HG03565 (cell line): ENCODE data around the gene BAHD1.

Experiments used
- ATAC-seq: cut with Tn5 transposase; IDR thresholded peaks from one replicate; pipeline ENCODE4 v1.9.1; 2021; ENCODE audit warnings: mild to moderate bottlenecking, moderate library complexity; ENCODE audit not compliant: unreplicated experiment

The BAHD1 gene

DNA sequence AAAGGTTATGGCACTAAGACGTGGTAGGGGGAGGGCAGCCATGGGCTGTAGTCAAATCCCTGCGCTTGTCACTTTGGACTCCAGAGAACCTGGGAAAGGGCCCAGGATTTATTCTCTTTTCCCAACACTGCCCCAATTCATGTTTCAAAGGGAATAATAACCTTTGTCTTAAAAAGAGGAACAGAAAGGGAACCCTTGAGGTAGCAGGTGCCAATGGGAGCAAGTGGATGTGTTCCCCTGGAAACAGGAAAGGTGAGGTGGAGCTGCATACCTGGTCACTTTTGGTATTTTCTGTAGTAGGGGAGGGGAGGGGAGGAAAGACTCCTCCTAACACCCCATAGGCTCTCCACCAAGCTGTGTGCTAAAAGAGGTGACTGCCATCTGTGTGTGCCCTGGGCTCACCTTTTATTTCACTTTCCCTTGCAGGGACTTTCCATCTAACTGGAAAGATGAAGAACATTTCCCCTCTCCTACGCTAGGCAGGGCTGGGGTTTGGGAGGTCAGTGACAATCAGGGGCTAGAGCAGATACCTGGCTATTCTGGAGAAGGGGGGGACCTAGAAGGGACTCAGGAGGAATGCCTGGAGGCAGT lies 23.9 kb downstream of the BAHD1 start:
- no peak for ATAC-seq

DNA sequence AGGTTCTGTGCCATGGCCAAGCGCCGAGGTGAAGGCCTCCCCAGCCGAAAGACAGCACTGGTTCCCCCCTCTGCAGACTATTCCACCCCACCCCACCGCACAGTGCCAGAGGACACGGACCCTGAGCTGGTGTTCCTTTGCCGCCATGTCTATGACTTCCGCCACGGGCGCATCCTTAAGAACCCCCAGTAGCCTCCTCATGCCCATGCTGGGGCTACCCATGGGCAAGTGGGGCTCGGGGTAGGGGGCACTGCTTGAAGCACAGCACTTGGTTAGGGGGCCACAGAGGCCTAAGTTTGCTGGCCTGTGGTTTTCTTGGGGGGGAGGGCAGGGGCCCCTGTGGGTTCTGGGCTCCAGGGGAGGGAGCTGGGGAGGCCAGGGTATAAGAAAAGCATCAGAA lies 25.2 kb downstream of the BAHD1 start:
- no peak for ATAC-seq

DNA sequence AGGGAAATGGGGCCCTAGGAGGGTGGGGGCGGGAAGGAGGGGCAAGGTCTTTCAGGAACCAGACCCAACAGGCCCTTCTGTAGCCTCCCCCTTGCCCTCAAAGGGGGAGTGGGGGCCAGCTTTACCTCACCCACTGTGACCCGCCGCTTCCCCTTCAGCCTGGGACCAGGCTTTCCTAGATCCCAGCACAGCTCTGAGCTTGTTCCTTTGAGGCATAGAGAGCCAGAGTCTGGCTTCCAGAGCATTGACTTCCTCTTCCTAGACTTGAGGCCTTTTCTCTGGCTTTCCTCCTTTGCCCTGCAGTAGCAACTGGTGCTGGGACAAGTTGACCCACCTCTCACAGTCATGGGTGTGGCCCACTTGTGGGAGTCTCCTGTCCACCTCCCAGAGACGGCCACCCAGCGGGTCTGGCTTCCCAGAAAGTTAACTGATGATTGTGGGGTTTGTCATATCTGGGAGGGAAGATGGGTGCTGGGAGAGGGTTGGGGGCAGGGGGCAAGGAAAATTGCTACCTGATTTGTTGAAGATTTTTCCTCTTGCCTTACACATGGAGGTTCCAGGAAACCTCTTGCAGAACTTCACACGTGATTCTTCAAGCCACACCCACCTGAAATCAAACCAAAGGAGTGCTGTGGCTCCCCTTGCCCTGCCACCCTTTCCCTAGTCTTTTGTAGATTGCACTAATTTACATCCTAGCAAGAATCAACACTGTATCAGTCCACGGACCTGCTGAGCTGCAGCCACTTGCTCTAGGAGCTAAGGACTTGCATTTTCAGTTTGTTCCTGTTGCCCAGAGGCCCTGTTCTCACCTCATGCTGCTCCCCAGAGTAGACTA lies 25.9 kb downstream of the BAHD1 start:
- no peak for ATAC-seq

DNA sequence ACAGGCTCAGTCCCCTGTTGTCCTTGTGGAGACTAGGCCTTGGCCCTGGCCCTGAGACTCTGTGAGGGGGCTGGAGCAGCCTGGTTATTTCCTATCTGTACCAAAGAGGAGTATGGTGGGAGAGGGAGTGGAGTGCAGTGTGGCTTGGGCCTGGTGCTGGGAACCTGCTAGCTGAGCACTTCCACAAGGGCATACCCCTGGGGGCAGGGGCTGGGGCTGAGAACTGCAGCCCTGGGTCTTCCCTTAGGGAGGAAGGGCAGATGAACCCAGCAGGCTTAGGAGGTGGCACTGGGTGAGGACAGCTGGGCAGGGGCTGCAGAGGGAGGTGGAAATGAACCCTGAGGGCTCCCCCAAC lies 26.5 kb downstream of the BAHD1 start:
- ATAC-seq: no peak

DNA sequence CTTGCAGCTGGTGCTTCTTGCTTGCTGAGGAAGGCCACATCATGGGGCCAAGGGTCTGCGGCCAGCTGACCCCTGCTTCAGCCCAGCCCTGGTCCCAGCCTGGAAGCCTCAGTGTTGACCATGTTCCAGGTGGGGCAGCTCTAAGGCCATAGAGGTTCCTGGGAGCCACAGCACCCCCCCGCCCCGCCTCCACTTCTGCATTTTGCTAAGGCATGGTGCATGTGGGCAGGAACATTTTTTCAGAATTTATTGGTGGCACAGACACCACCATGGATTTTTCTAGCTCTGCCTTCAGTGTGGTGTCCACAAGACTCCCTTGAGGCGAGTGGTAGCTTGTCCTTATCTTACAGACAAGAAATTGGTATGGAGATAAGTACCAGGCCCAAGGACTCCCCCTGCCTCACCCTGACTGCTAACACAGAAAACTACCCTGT lies 28.2 kb downstream of the BAHD1 start:
- no peak for ATAC-seq

DNA sequence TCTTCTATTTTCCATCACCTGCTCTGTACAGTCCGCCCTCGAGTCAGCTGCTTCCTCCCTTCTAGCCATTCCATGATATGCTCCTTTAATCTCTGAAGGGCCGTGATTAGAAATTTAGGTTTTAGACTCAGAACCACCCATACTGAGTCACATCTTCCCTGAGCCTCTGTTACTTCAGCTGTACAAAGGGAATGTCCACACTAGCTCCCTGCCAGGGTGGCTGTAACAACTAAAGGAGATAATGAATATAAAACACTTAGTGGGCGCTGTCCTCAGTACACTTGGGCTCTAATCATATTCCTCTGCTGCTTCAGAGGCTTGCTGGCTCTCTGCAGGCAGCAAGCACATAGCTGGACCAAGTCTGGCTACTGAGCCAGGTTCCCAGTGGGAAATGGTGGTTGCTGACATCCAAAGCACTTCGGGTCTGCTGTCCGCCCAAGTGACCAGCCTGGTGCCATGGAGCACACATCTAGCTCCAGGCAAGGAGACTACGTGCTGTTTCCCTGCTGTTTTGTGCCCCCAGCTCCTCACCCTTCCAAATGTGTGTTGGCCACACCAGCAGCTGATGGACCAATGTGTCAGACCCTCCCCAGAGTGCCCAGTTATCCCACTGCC lies 29.1 kb downstream of the BAHD1 start:
- ATAC-seq: no peak

DNA sequence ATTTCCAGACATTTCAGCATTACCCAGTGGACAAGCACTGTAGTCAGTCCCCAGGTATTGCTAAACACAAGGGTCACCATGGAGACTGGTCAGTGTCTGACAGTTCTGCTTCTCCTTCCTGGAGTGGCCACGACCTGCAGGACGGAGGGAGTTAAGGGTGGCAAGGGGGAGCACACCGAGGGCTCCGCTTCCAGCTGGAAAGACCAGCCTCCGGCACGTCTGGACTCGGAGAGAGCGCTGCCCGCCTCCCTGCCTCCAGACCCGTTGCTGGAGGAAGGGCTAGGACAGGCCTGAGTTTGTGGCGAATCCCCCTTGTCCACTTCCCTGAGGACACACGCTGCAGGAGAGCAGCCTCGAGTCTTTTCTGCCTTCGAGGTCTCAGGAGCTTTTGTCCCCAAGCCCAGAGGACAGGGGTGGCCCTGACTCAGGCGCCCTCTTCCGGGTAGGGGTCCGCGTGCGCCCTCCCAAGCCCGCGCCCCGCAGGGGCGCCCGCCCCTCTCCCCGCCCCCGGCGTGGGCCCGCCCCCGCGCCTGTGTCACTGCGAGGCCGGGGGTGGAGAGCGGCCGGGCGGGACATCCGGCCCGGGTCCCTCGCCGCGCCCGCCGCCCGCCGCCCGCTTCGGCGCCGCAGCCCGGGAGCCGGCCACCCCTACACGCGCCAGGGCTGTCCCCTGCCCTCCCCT lies 29.8 kb downstream of the BAHD1 start, which contains the start of gene CHST14:
CHST14 (plus strand) TSS at position 562 of the 682 bp plus-strand sequence. CDS start 230 bp downstream, outside the sequence.
- ATAC-seq: no peak

DNA sequence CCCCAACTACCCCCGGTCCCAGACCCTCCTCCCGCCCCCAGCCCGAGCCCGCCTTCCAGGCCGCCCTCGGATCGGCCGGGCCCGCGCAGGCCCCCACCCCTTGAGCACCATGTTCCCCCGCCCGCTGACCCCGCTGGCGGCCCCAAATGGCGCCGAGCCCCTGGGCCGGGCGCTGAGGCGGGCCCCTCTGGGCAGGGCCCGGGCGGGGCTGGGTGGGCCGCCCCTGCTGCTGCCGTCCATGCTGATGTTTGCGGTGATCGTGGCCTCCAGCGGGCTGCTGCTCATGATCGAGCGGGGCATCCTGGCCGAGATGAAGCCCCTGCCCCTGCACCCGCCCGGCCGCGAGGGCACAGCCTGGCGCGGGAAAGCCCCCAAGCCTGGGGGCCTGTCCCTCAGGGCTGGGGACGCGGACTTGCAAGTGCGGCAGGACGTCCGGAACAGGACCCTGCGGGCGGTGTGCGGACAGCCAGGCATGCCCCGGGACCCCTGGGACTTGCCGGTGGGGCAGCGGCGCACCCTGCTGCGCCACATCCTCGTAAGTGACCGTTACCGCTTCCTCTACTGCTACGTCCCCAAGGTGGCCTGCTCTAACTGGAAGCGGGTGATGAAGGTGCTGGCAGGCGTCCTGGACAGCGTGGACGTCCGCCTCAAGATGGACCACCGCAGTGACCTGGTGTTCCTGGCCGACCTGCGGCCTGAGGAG lies 30.5 kb downstream of the BAHD1 start:
- no peak for ATAC-seq

DNA sequence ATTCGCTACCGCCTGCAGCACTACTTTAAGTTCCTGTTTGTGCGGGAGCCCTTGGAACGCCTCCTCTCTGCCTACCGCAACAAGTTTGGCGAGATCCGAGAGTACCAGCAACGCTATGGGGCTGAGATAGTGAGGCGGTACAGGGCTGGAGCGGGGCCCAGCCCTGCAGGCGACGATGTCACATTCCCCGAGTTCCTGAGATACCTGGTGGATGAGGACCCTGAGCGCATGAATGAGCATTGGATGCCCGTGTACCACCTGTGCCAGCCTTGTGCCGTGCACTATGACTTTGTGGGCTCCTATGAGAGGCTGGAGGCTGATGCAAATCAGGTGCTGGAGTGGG lies 31.0 kb downstream of the BAHD1 start:
- no peak for ATAC-seq

DNA sequence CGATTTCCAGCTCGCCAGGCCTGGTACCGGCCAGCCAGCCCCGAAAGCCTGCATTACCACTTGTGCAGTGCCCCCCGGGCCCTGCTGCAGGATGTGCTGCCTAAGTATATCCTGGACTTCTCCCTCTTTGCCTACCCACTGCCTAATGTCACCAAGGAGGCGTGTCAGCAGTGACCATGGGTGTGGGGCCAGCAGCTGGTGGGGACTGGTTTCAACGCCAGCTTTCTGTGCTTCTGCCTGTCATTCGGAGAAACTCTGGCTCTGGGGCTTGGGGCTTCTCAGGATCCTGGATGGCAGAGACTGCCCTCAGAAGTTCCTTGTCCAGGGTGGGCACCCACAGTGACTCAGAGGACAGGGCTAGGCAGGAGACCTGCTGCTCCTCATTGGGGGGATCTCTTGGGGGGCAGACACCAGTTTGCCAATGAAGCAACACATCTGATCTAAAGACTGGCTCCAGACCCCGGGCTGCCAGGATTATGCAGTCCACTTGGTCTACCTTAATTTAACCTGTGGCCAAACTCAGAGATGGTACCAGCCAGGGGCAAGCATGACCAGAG lies 31.5 kb downstream of the BAHD1 start:
- no peak for ATAC-seq

DNA sequence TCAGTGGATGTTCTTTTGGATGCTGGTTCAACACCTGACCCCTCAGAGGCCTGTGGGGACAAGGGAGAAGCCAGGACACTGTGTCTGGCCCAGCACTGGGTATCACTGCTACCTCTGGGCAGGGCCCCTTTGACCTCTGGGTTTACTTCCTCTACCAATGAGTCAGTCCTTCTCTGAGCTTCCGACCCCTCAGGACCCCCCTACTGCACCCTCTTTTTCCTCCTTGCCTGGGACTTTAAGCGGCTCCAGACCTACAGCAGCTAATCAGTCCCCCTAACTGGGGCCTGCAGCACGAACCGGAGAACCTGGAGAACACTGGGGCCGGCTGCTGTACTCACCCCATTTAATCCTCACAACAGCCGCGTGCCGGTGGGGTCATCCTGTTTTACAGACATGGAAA lies 33.8 kb downstream of the BAHD1 start:
- no peak for ATAC-seq

DNA sequence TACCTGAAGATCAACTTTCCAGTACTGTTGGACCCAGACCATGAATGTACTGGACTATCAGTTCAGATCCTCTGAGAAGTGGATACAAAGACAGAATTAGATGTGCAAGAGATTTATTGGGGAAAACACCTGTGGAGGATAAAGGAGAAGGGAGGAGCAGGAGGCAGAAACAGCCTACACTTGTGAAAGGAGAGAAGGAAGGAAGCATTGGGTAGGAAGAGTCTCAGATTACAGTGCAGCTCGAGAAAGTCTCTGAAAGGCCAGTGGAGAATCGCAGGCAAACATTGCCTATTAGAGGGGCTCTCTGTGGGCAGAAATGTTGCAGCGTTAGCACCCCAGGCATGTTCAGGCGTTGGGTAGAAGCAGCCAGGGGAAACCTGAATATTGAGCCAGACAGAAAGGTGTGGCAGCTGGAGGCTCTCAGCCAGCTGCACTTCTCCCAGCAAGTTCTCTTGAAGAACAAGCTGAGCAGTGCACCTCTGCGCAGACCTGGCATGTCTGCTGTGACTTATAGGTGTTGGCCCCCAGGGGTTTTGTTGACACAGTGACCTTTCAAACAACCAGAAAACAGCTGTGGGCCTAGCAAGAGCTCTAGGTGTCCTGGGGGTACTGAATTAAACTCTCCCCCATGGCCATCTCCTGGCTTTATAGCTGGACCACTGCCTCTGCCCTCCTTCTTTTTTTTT lies 37.0 kb downstream of the BAHD1 start:
- ATAC-seq: no peak

DNA sequence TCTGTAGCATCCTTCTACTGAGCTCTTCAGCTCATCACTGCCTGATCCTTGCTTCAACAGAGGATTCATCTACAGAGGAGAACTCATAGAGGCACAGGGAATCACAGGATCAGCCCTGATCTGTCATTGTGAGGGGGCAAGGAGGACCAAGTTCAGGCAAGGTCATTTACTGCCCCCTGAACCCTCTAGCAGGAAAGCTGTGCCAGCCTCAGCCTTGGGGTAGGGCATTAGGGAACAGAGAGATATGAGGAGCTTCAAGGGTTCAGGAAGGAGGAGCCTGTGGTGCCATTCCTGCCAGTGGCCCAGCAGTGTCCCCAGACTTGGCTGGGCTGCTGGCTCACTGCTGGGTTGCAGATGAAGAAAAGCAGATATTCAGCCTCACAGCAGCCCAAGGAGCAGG lies 38.3 kb downstream of the BAHD1 start:
- ATAC-seq: no peak

DNA sequence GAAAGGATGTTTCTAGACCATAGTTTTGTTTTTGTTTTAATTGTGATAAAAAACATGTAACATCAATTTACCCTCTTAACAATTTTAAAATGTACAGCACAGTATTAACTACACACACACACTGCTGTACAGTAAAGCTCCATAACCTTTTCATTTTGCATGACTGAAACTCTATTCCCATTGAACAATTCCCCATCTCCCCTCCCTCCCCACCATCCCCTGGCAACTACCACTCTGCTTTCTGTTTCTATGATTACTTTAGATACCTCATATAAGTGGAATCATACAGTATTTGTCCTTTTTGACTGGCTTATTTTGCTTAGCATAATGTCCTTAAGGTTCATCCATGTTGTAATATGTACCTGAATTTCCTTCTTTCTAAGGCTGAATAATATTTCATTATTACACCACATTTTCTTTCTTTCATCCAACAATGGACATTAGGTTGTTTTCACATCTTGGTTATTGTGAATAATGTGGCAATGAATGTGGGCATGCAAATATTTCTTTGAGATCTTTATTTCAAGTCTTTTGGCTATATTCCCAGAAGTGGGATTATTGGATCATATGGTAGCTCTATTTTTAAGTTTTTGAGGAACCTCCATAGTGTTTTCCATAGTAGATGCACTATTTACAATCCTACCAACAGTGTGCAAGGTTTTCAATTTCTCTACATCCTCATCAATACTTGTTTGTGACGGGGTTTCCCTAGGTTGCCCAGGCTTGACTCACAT lies 40.8 kb downstream of the BAHD1 start:
- ATAC-seq: no peak

DNA sequence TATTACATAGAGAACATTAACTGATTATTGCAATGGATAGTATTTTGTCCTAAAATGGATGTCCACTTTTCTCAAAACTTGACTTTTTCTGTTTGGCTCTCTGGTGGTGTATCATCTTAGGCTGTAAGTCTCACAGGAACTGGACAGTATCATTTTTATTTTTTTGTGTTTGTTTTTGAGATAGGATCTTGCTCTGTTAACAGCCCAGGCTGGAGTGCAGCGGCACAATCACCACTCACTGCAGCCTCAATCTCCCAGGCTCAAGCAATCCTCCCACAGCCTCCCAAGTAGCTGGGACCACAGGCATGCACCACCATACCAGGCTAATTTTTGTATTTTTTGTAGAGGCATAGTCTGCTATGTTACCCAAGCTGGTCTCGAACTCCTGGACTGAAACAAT lies 43.2 kb downstream of the BAHD1 start:
- no peak for ATAC-seq

DNA sequence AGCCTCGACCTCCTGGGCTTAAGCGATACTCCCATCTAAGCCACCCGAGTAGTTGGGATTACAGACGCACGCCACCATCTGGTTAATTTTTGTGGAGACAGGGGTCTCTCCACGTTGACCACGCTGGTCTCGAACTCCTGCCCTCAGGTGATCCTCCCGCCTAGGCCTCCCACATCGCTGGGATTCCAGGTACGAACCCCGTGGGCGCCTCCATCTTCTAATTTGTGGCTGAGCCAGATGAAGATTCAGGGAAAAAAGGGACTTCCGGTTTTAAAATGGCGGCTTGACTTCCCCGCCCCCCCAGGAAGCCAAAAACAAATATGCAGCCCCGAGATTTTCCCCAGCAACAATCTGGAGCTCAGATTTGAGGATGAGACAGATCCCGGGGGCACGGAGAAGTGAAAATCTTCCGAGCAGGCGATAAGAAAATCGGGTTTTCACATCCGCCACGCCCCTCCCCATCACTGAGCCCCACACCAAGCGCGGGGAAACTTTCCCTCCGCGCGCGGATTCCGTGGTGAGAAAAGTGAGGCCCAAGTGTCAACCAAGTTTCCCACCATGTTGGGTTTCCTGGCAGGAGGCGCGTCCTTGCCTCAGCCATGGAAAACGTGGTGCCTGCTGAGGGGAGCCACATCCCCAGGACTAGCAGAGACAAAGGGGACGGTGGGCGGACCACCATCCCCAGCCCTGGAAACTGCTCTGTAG lies 45.5 kb downstream of the BAHD1 start:
- no peak for ATAC-seq

DNA sequence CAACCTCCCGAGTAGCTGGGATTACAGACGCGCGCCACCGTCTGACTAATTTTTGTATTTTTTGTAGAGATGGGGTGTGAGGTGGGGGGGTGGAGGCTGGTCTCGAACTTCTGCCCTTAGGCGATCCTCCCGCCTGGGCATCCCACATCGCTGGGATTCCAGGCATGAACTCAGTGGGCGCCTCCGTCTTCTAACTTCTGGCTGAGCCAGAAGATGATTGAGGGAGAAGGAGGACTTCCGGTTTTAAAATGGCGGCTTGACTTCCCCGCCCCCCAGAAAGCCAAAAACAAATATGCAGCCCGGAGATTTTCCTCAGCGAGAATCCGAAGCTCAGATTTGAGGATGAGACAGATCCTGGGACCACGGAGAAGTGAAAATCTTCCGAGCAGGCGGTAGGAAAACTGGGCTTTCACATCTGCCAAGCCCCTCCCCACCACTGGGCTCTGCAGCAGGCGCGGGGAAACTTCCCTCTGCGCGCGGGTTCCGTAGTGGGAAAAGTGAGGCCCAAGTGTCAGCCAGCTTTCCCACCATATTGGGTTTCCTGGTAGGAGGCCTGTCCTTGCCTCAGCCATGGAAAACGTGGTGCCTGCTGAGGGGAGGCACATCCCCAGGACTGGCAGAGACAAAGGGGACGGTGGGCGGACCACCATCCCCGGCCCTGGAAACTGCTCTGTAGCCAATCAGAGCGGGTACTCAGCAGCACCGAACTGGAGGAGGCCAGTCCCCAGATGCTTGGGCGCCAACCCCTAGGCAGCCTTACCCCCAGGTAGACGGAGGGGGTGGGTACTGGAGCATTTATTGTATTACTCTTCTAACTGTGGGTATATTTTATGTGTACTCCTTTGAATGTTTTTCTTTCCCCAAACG lies 47.3 kb downstream of the BAHD1 start:
- no peak for ATAC-seq
